Measurements from ENCODE around the gene GTF3C5. TPM values are rescaled to one million over a fixed set of nuclear protein-coding genes. Genes with fewer than 3 reads are reported as not detected.

Gene GTF3C5
- total RNA-seq, 1 donor from 2014 or later: 46.4 TPM

DNA sequence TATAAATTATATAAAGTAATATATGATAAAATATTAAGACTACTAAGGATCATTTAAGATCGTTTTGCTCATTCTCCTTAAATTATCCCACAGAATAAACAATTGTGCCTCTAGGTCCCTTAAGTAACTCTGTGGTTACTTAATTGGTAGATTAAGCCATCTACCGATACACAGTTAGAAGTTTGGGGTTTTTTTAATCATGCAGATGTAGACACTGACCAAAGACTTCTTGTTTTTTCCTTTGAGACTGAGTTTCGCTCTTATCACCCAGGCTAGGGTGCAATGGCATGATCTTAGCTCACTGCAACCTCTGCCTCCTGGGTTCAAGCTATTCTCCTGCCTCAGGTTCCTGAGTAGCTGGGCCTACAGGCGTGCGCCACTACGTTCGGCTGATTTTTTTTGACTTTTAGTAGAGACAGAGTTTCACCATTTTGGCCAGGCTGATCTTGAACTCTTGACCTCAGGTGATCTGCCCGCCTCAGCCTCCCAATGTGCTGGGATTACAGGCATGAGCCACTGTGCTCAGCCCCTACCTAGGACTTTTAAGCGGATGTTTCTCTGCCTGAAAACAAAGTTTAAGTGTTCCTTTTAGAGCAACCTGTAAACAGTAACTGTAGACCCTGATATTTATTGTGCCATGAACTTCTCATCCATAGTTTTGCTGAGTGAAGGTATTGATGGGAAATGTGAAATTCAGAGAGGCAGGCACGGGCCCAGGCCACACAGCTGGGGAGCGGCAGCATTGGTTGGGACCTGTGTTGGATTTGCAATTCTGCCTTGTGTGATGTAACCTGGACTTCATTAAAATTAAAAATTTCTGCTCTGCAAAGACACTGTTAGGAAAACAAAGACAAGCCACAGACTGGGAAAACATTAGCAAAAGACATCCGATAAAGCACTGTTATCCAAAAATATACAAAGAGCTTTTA, 42.6 kb downstream of the GTF3C5 start:
- Mint-ChIP-seq H3K9me3 (ENCODE audit: unreplicated experiment) (no peaks in the 10 kb centered on the region), H3K27me3 (ENCODE audit: low read depth, unreplicated experiment) (no peaks in the 10 kb centered on the region), H3K27ac (ENCODE audit: unreplicated experiment) (no peak overlapping the region), H3K4me3 (ENCODE audit: unreplicated experiment) (no peak overlapping the region), H3K36me3 (ENCODE audit: low read depth, unreplicated experiment) (peaks cover 10% of the 10 kb centered on the region), H3K4me1 (ENCODE audit: low read depth, unreplicated experiment) (peaks cover 34% of the 10 kb centered on the region)
- FAIRE-seq (no peak), DNase-seq (ENCODE audit: low read depth) (no peak)
- Histone ChIP-seq H4K20me1 (ENCODE audit: insufficient read depth, low read length) (peaks cover 3% of the 10 kb centered on the region), H3K4me2 (ENCODE audit: low read length) (no peak overlapping the region), H3K9me3 (ENCODE audit: insufficient read depth, low read depth, low read length) (no peaks in the 10 kb centered on the region), H3K9ac (ENCODE audit: low read length) (no peak overlapping the region), H3K4me3 (ENCODE audit: insufficient read depth, low read depth, low read length) (no peak overlapping the region), H2AFZ (ENCODE audit: low read depth, low read length) (no peak overlapping the region), H3K27me3 (ENCODE audit: insufficient read depth, low read length) (peaks cover 5% of the 10 kb centered on the region), H3K27ac (ENCODE audit: low read depth, low read length) (no peak overlapping the region), H3K79me2 (ENCODE audit: insufficient read depth, low read length) (no peaks in the 10 kb centered on the region), H3K4me1 (ENCODE audit: insufficient read depth, low read length) (peaks cover 16% of the 10 kb centered on the region), H3K36me3 (ENCODE audit: insufficient read depth, low read length) (no peaks in the 10 kb centered on the region)
- no peak for TF ChIP-seq CTCF (IDR thresholded peaks at IDR 0.05; ENCODE audit: insufficient read depth, low read depth, low read length)
- TF ChIP-seq EZH2 (IDR thresholded peaks at IDR 0.05; ENCODE audit: insufficient read depth, low read length): no peak

DNA sequence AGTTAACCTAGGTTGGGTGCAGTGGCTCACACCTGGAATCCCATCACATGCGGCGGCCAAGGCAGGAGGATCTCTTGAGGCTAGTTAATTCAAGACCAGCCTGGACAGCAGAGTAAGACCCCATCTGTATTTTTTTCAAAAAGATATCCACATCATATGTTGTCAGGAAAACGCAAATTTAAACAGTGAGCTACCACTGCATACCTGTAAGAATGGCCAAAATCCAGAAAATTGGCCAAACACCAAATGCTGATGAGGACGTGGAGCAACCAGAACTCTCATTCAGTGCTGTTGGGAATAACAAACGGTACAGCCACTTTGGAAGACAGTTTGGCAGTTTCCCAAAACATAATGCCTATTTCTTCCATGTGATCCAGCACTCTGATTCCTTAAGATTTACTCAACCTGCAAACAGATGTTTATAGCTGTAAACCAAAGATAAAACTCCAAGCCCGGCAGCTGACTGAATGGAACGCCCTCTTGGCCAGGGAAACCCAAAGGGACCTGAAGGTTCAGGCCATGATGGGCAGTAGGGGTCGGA, 43.4 kb downstream of the GTF3C5 start:
- H3K4me1 ChIP-seq (ENCODE audit: insufficient read depth, low read length): peaks cover 16% of the 10 kb centered on the region
- H3K4me1 Mint-ChIP-seq (ENCODE audit: low read depth, unreplicated experiment): peaks cover 34% of the 10 kb centered on the region
- TF ChIP-seq CTCF (IDR thresholded peaks at IDR 0.05; ENCODE audit: insufficient read depth, low read depth, low read length) (no peak), EZH2 (IDR thresholded peaks at IDR 0.05; ENCODE audit: insufficient read depth, low read length) (no peak)
- H3K79me2 ChIP-seq (ENCODE audit: insufficient read depth, low read length): no peaks in the 10 kb centered on the region
- no peaks in the 10 kb centered on the region for H3K36me3 ChIP-seq (ENCODE audit: insufficient read depth, low read length)
- no peak overlapping the region for H2AFZ ChIP-seq (ENCODE audit: low read depth, low read length)
- no peak overlapping the region for H3K27ac ChIP-seq (ENCODE audit: low read depth, low read length)
- no peak overlapping the region for H3K4me2 ChIP-seq (ENCODE audit: low read length)
- peaks cover 13% of the 10 kb centered on the region for H3K27me3 ChIP-seq (ENCODE audit: insufficient read depth, low read length)
- H3K9ac ChIP-seq (ENCODE audit: low read length): no peak overlapping the region
- no peak overlapping the region for H3K27ac Mint-ChIP-seq (ENCODE audit: unreplicated experiment)
- H3K9me3 Mint-ChIP-seq (ENCODE audit: unreplicated experiment): no peaks in the 10 kb centered on the region
- H3K4me3 Mint-ChIP-seq (ENCODE audit: unreplicated experiment): no peak overlapping the region
- H3K36me3 Mint-ChIP-seq (ENCODE audit: low read depth, unreplicated experiment): peaks cover 10% of the 10 kb centered on the region
- FAIRE-seq (no peak), DNase-seq (ENCODE audit: low read depth) (peak; percentile 43)
- H3K9me3 ChIP-seq (ENCODE audit: insufficient read depth, low read depth, low read length): no peaks in the 10 kb centered on the region
- H4K20me1 ChIP-seq (ENCODE audit: insufficient read depth, low read length): peaks cover 3% of the 10 kb centered on the region
- H3K4me3 ChIP-seq (ENCODE audit: insufficient read depth, low read depth, low read length): no peak overlapping the region
- H3K27me3 Mint-ChIP-seq (ENCODE audit: low read depth, unreplicated experiment): no peaks in the 10 kb centered on the region
